Neural cell (in vitro differentiated cells): ENCODE data around the gene NCDN. TPM values are rescaled to one million over a fixed set of nuclear protein-coding genes. Genes with fewer than 3 reads are reported as not detected.

Experiments
- H2AFZ ChIP-seq: fragments of 200-600, 300-800 bp; sonication (generic), shearing (Covaris generic); 2 replicates; pipeline ENCODE4 v1.6.0; 2014; ENCODE audit warnings: low read depth, mild to moderate bottlenecking, antibody characterized with exemption, low read length, moderate library complexity
- H3F3A ChIP-seq: fragments of 200-600 bp; shearing (Covaris generic); 2 replicates; pipeline ENCODE4 v1.6.1; 2016; ENCODE audit warnings: mild to moderate bottlenecking, moderate library complexity, mixed read lengths, antibody characterized with exemption, low read length; ENCODE audit not compliant: insufficient read depth, poor library complexity, severe bottlenecking
- H3K27ac ChIP-seq: fragments of 200-600, 300-800 bp; sonication (generic), shearing (Covaris generic); 2 replicates; pipeline ENCODE4 v1.5.1; 2014; ENCODE audit warnings: mild to moderate bottlenecking, low read length, moderate library complexity
- H3K27me3 ChIP-seq: fragments of 300-800, 200-600 bp; sonication (generic), shearing (Covaris generic); 2 replicates; pipeline ENCODE4 v1.6.0; 2014; ENCODE audit warnings: mild to moderate bottlenecking, low read depth, low read length, moderate library complexity; ENCODE audit not compliant: insufficient read depth
- H3K36me3 ChIP-seq: fragments of 300-800, 200-600 bp; sonication (generic), shearing (Covaris generic); 2 replicates; pipeline ENCODE4 v1.5.1; 2014; ENCODE audit warnings: mild to moderate bottlenecking, antibody characterized with exemption, low read length, moderate library complexity; ENCODE audit not compliant: insufficient read depth
- H3K4me2 ChIP-seq: fragments of 300-800, 200-600 bp; sonication (generic), shearing (Covaris generic); 2 replicates; pipeline ENCODE4 v1.6.0; 2014; ENCODE audit warnings: mild to moderate bottlenecking, low read length
- H3K4me3 ChIP-seq: fragments of 300-800, 200-600 bp; sonication (generic), shearing (Covaris generic); 2 replicates; pipeline ENCODE4 v1.5.1; 2014; ENCODE audit warnings: mild to moderate bottlenecking, low read length, moderate library complexity
- H3K79me2 ChIP-seq: fragments of 200-600 bp; shearing (Covaris generic); replicated peaks from 2 replicates; pipeline ENCODE4 v1.6.0; 2014; ENCODE audit warnings: mild to moderate bottlenecking, low read length, moderate library complexity; ENCODE audit not compliant: insufficient read depth
- H3K9ac ChIP-seq: fragments of 300-800, 200-600 bp; sonication (generic), shearing (Covaris generic); 2 replicates; pipeline ENCODE4 v1.6.1; 2016; ENCODE audit warnings: mild to moderate bottlenecking, low read length, mixed read lengths
- H3K9me2 ChIP-seq: fragments of 200-600 bp; shearing (Covaris generic); 2 replicates; pipeline ENCODE4 v1.6.1; 2016; ENCODE audit warnings: mild to moderate bottlenecking, low read length, mixed read lengths; ENCODE audit not compliant: insufficient read depth
- H3K9me3 ChIP-seq: fragments of 200-600, 300-800 bp; sonication (generic), shearing (Covaris generic); 2 replicates; pipeline ENCODE4 v1.6.1; 2016; ENCODE audit warnings: mild to moderate bottlenecking, mixed run types, low read length, moderate library complexity, mixed read lengths
- H4K20me1 ChIP-seq: fragments of 200-600 bp; shearing (Covaris generic); 2 replicates; pipeline ENCODE4 v1.6.1; 2016; ENCODE audit warnings: mild to moderate bottlenecking, mixed run types; ENCODE audit not compliant: insufficient read depth
- CTCF ChIP-seq: fragments of 450-650 bp; IDR thresholded peaks from 2 replicates; pipeline ENCODE4 v1.5.1; 2014; ENCODE audit warnings: antibody characterized with exemption, mild to moderate bottlenecking, moderate library complexity; ENCODE audit not compliant: poor library complexity, severe bottlenecking
- EP300 ChIP-seq: fragments of 450-650 bp; conservative IDR thresholded peaks from 2 replicates; pipeline ENCODE4 v1.6.1; 2014; ENCODE audit warnings: antibody characterized with exemption, mild to moderate bottlenecking, moderate library complexity; ENCODE audit not compliant: poor library complexity, severe bottlenecking
- EZH2 ChIP-seq: fragments of 200-600, 300-800 bp; shearing (Covaris generic), sonication (generic); IDR thresholded peaks from 2 replicates; pipeline ENCODE4 v1.6.1; 2014; ENCODE audit warnings: antibody characterized with exemption, low read length, borderline replicate concordance, mild to moderate bottlenecking; ENCODE audit not compliant: insufficient read depth, poor library complexity, severe bottlenecking
- MXI1 ChIP-seq: fragments of 450-650 bp; conservative IDR thresholded peaks from 2 replicates; pipeline ENCODE4 v1.6.1; 2014; ENCODE audit warnings: antibody characterized with exemption, mild to moderate bottlenecking; ENCODE audit not compliant: poor library complexity, severe bottlenecking
- POLR2AphosphoS5 ChIP-seq: IDR thresholded peaks from 2 replicates; pipeline ENCODE4 v1.6.1; 2012
- RAD21 ChIP-seq: fragments of 450-650 bp; conservative IDR thresholded peaks from 2 replicates; pipeline ENCODE4 v1.6.1; 2014; ENCODE audit warnings: antibody characterized with exemption, mild to moderate bottlenecking, moderate library complexity
- REST ChIP-seq: IDR thresholded peaks from 2 replicates; pipeline ENCODE4 v1.6.1; 2012; ENCODE audit warnings: borderline replicate concordance
- SMC3 ChIP-seq: fragments of 450-650 bp; conservative IDR thresholded peaks from 2 replicates; pipeline ENCODE4 v1.6.1; 2014; ENCODE audit warnings: antibody characterized with exemption, mild to moderate bottlenecking, moderate library complexity; ENCODE audit not compliant: poor library complexity
- TAF1 ChIP-seq: IDR thresholded peaks from 2 replicates; pipeline ENCODE4 v1.6.1; 2012; ENCODE audit warnings: low read depth
- polyA plus RNA-seq: library from polyadenylated mRNA; depleted of rRNA; stranded (reverse); fragments of >200 nt; gene quantifications from 2 replicates; pipeline ENCODE4 v1.2.3, GENCODE V29; 2014

The NCDN gene
- polyA plus RNA-seq, 1 donor from 2014 or later: 66.1 TPM

GRCh38 chr1:35598895-35599294 lies 41.3 kb downstream of the NCDN start:
- TF ChIP-seq POLR2AphosphoS5: no peak
- TF ChIP-seq TAF1: no peak
- no peak for TF ChIP-seq REST
- no peak for TF ChIP-seq MXI1
- TF ChIP-seq EP300: no peak
- TF ChIP-seq CTCF: no peak
- no peaks in the 10 kb centered on the region for H3K9me3 ChIP-seq
- H2AFZ ChIP-seq: no peak overlapping the region
- H3K4me3 ChIP-seq: no peak overlapping the region
- H3K4me2 ChIP-seq: no peak overlapping the region
- no peaks in the 10 kb centered on the region for H4K20me1 ChIP-seq
- no peak overlapping the region for H3K27ac ChIP-seq
- no peaks in the 10 kb centered on the region for H3K36me3 ChIP-seq
- H3K9ac ChIP-seq: no peak overlapping the region
- no peaks in the 10 kb centered on the region for H3F3A ChIP-seq
- no peaks in the 10 kb centered on the region for H3K9me2 ChIP-seq
- no peaks in the 10 kb centered on the region for H3K27me3 ChIP-seq
- H3K79me2 ChIP-seq: no peaks in the 10 kb centered on the region

GRCh38 chr1:35599411-35599810 lies 41.8 kb downstream of the NCDN start:
- no peak overlapping the region for H2AFZ ChIP-seq
- H3K79me2 ChIP-seq: no peaks in the 10 kb centered on the region
- H4K20me1 ChIP-seq: no peaks in the 10 kb centered on the region
- H3K9me3 ChIP-seq: no peaks in the 10 kb centered on the region
- H3K4me3 ChIP-seq: no peak overlapping the region
- no peaks in the 10 kb centered on the region for H3K9me2 ChIP-seq
- no peak overlapping the region for H3K4me2 ChIP-seq
- no peaks in the 10 kb centered on the region for H3K36me3 ChIP-seq
- H3F3A ChIP-seq: no peaks in the 10 kb centered on the region
- no peak overlapping the region for H3K27ac ChIP-seq
- H3K27me3 ChIP-seq: no peaks in the 10 kb centered on the region
- TF ChIP-seq MXI1 (no peak), POLR2AphosphoS5 (no peak), SMC3 (no peak), REST (no peak), EZH2 (no peak), TAF1 (no peak), CTCF (no peak), RAD21 (no peak), EP300 (no peak)
- no peak overlapping the region for H3K9ac ChIP-seq
